ENCODE measurements around the gene DNAJB8. TPM values are rescaled to one million over a fixed set of nuclear protein-coding genes. Genes with fewer than 3 reads are reported as not detected.

The DNAJB8 gene
- total and polyA plus RNA-seq, 9 of the 15 experiments (the other 6 are each of a cell fraction or from before 2014, with no cell fraction given): not detected

GRCh38 chr3:128473180-128473519, 6.5 kb upstream of the DNAJB8 start (continued):
- no peak for TF ChIP-seq ID3 (CRISPR knock-in tag; IDR thresholded peaks at IDR 0.05)
- TF ChIP-seq ID3 (tag; IDR thresholded peaks at IDR 0.05): no peak
- no peak for TF ChIP-seq CHAMP1 (IDR thresholded peaks at IDR 0.05)
- TF ChIP-seq FOS (IDR thresholded peaks at IDR 0.05; ENCODE audit: extremely low read depth, insufficient read length): no peak

- H3K27ac ChIP-seq (ENCODE audit: extremely low read depth, low read depth, low read length): no peak overlapping the region
- in situ Hi-C loops (cut with MboI): no loop called here
- TF ChIP-seq ZFX (CRISPR knock-in tag; IDR thresholded peaks at IDR 0.05) (no peak), SREBF1 (IDR thresholded peaks at IDR 0.05; ENCODE audit: borderline replicate concordance, low read depth, low read length) (no peak), HNRNPL (IDR thresholded peaks at IDR 0.05; ENCODE audit: low read depth, low read length) (no peak), ZNF551 (CRISPR knock-in tag; IDR thresholded peaks at IDR 0.05) (no peak), ERF (CRISPR knock-in tag; IDR thresholded peaks at IDR 0.05) (no peak), NFIC (IDR thresholded peaks at IDR 0.05) (no peak), ZBTB7A (IDR thresholded peaks at IDR 0.05; ENCODE audit: borderline replicate concordance, control insufficient read depth, low read depth, low read length) (no peak), BRF1 (IDR thresholded peaks at IDR 0.05; ENCODE audit: borderline replicate concordance, extremely low read depth, insufficient read length) (no peak), ZNF384 (IDR thresholded peaks at IDR 0.05; ENCODE audit: low read depth, low read length) (no peak), ATF2 (CRISPR knock-in tag; IDR thresholded peaks at IDR 0.05) (no peak), ZNF12 (CRISPR knock-in tag; IDR thresholded peaks at IDR 0.05) (no peak), PHTF2 (CRISPR knock-in tag; IDR thresholded peaks at IDR 0.05) (no peak), HMGN3 (IDR thresholded peaks at IDR 0.05; ENCODE audit: borderline replicate concordance, extremely low read depth, insufficient read length, low read depth, low read length) (no peak)
Observed at GRCh38 chr3:128472449-128473179, 5.9 kb upstream of the DNAJB8 start.

More at GRCh38 chr3:128472449-128473179, 5.9 kb upstream of the DNAJB8 start:
- 47% methylated on average over 9 of the region's 13 CpGs for WGBS (ENCODE audit: insufficient coverage, low coverage, missing lambda C conversion rate)
- CTCF ChIA-PET (ENCODE audit: low intra/inter-chr PET ratio): no interaction called here
- H3K9ac ChIP-seq (ENCODE audit: insufficient read depth in 1 of 2, low read depth in 2 of 2, low read length in 2 of 2): no peak overlapping the region
- no peaks in the 10 kb centered on the region for H3K79me2 ChIP-seq (ENCODE audit: control insufficient read depth, insufficient read depth, low read length)
- H2AFZ ChIP-seq (ENCODE audit: low read depth, low read length): no peak overlapping the region
- FAIRE-seq: no peak
- H3K9me1 ChIP-seq (ENCODE audit: control insufficient read depth, insufficient read depth, low read length): peaks cover 3% of the 10 kb centered on the region
- intact Hi-C loops (cut with micrococcal nuclease): no loop called here
- H3K9me3 ChIP-seq (replicated peaks; ENCODE audit: control insufficient read depth, insufficient read depth, low read depth, low read length): no peaks in the 10 kb centered on the region
- H3K4me1 ChIP-seq (replicated peaks in 1 of 2; ENCODE audit: control insufficient read depth in 2 of 2, insufficient read depth in 2 of 2, low read length in 2 of 2): peaks cover 12 to 26% of the 10 kb centered on the region in 2 experiments; a peak in 4 of 5 replicates
- POLR2A ChIA-PET: interaction anchor here (1.1 to 1.5 kb wide), 3 partner anchors 10 to 303 kb away, joined by 3 to 11 read pairs (median 4); no protein-coding TSS in a partner anchor
- H4K20me1 ChIP-seq (replicated peaks; ENCODE audit: control insufficient read depth, insufficient read depth, low read length): no peaks in the 10 kb centered on the region
- no TSS peak for BruUV-seq (replicated peaks)
- ATAC-seq: no peak; the same call in 2 of the 3 replicates
- no peak overlapping the region for H3K4me3 ChIP-seq
- no peak for DNase-seq (ENCODE audit: extremely low read depth in 1 of 4, low spot score in 3 of 4)
- H3K27me3 ChIP-seq (ENCODE audit: control insufficient read depth in 2 of 2, insufficient read depth in 2 of 2, low read length in 2 of 2): no peaks in the 10 kb centered on the region; a peak in 1 of 5 replicates
- no peaks in the 10 kb centered on the region for H3K36me3 ChIP-seq (ENCODE audit: control insufficient read depth, insufficient read depth, low read length)
- H3K4me2 ChIP-seq (ENCODE audit: insufficient read depth, low read length): no peak overlapping the region

Data from K562 (cell line).